ENCODE data around the gene CLEC18B. TPM values are rescaled to one million over a fixed set of nuclear protein-coding genes. Genes with fewer than 3 reads are reported as not detected.
"Not testable (repeated sequence)": the region's sequence is repeated elsewhere in the genome, so short reads cannot be mapped to it uniquely, and the experiment has no call there.

CLEC18B gene
- total RNA-seq, 5 donors from 2014 or later (not counting 1 experiment from before 2014, with no cell fraction given), result 0.79 to 6.2 (median 3.4) TPM

DNA sequence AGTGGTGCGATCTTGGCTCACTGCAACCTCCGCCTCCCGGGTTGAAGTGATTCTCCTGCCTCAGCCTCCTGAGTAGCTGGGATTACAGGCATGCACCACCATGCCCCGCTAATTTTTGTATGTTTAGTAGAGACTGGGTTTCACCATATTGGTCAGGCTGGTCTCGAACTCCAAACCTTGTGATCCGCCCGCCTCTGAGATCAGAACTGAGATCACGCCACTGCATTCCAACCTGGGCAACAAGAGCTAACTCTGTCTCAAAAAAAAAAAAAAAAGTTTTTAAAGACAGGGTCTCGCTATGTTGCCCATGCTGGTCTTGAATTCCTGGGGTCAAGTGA is 47.5 kb downstream of the CLEC18B start:
- ChIA-PET POLR2A (interaction anchor here in 1 of 2 donors (0.7 kb wide), 1 partner anchor 1360 kb away, joined by 3 read pairs; no protein-coding TSS in a partner anchor), CTCF (interaction anchor here in 1 of 2 donors (0.7 kb wide), 1 partner anchor 334 kb away, joined by 5 read pairs; no protein-coding TSS in a partner anchor)
- H3K4me1 Mint-ChIP-seq; H3K4me1 ChIP-seq (ENCODE audit: control insufficient read depth in 1 of 2, extremely low read depth in 1 of 2, insufficient read depth in 2 of 2, low read length in 2 of 2); H3K36me3 Mint-ChIP-seq; H3K27me3 Mint-ChIP-seq; H3K27ac Mint-ChIP-seq; H3K9me3 ChIP-seq; DNase-seq; H3K4me3 Mint-ChIP-seq; H3K27ac ChIP-seq (ENCODE audit: low read length); H3K9me3 Mint-ChIP-seq; H3K27me3 ChIP-seq (replicated peaks in 1 of 2; ENCODE audit: control insufficient read depth in 2 of 2, extremely low read depth in 1 of 2, insufficient read depth in 2 of 2, low read length in 1 of 2); ATAC-seq (replicated peaks in 1 of 4); H3K36me3 ChIP-seq (ENCODE audit: control insufficient read depth in 2 of 2, extremely low read depth in 1 of 2, insufficient read depth in 1 of 2, low read length in 1 of 2); H3K4me3 ChIP-seq (ENCODE audit: control insufficient read depth in 1 of 2, extremely low read depth in 1 of 2, low read length in 1 of 2): not testable (repeated sequence)
- 88% methylated on average over 8 of the region's 9 CpGs for WGBS (ENCODE audit: insufficient coverage)

DNA sequence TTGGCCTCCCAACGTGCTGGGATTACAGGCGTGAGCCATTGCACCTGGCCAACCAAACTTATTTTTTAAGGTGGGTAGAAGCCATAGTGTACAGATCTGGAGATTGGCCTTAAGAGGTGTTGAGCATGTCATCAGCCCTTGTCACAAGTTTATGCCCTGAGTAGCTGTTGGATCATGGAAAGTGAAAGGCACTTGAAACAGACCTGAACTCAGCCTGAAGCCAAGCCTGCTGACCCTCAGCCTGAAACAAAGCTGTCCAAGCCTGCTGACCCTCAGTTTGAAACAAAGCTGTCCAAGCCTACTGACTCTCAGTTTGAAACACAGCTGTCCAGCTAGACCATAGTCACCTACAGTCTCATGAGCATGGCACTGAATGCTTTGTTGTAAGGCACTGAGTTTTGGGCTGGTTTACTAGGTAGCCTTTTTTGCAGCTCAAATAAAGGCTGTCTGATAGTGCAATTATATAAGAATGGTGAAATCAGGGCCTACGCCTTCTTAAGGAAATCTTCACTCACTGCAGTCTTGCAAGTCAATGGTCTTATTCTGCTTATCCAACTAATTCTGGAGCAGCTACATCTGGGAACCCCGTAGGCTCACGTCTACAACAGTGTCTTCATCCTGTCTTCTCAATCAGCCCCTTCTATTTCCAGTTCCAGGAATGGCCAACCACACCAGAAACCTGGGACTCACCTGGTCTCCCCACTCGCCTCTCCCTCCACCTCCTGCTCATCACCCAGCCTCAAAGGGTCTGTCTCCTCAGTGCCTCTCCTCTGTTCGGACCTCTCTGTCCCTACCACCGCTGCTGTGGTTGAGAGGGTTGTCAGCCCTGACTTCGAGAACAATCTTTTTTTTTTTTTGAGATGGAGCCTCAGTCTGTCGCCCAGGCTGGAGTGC is 48.1 kb downstream of the CLEC18B start:
- DNase-seq, result no peak
- no peak overlapping the region for H3K27ac ChIP-seq (ENCODE audit: low read length)
- no peaks in the 10 kb centered on the region for H3K9me3 Mint-ChIP-seq
- peaks cover 0 to 7% of the 10 kb centered on the region in 2 experiments for H3K4me1 ChIP-seq (ENCODE audit: control insufficient read depth in 1 of 2, extremely low read depth in 1 of 2, insufficient read depth in 2 of 2, low read length in 2 of 2)
- H3K36me3 ChIP-seq (ENCODE audit: control insufficient read depth in 2 of 2, extremely low read depth in 1 of 2, insufficient read depth in 1 of 2, low read length in 1 of 2), result no peaks in the 10 kb centered on the region
- CTCF ChIA-PET, result interaction anchor here (0.5 to 0.8 kb wide), 3 partner anchors 63 to 335 kb away, joined by 3 to 5 read pairs (median 3); no protein-coding TSS in a partner anchor
- H3K4me1 Mint-ChIP-seq, result peaks cover 0 to 2% (median 2%) of the 10 kb centered on the region in 3 donors
- 86% methylated on average over 6 of the region's 10 CpGs for WGBS (ENCODE audit: insufficient coverage)
- H3K4me3 ChIP-seq (ENCODE audit: control insufficient read depth in 1 of 2, extremely low read depth in 1 of 2, low read length in 1 of 2), result no peak overlapping the region
- no peaks in the 10 kb centered on the region for H3K9me3 ChIP-seq
- POLR2A ChIA-PET, result interaction anchor here in 1 of 2 donors (0.6 kb wide), 1 partner anchor 62 kb away, joined by 3 read pairs; no protein-coding TSS in a partner anchor
- H3K27me3 Mint-ChIP-seq, result no peaks in the 10 kb centered on the region
- ATAC-seq (replicated peaks in 1 of 4), result no peak
- H3K4me3 Mint-ChIP-seq, result no peak overlapping the region
- no peak overlapping the region for H3K27ac Mint-ChIP-seq
- no peaks in the 10 kb centered on the region for H3K36me3 Mint-ChIP-seq
- no peaks in the 10 kb centered on the region for H3K27me3 ChIP-seq (replicated peaks in 1 of 2; ENCODE audit: control insufficient read depth in 2 of 2, extremely low read depth in 1 of 2, insufficient read depth in 2 of 2, low read length in 1 of 2)

DNA sequence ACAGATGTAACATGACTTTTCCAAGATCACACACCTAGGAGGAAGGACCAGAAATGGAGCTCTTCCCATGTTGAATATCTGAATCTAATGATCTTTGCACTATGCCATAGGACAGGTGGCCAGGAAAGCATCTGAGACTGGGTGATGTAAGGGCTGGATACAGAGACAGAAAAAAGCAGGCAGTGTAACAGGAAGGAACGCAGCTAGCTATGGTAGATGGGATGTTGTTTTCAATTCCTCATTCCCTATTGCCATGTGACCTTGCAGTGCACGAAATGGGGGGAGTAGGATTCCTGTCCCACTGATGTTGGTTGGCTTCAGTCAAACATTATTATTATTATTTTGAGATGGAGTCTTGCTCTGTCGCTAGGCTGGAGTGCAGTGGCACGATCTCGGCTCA is 48.9 kb downstream of the CLEC18B start:
- Histone ChIP-seq H3K27ac (ENCODE audit: low read length) (no peak overlapping the region), H3K4me1 (ENCODE audit: control insufficient read depth in 1 of 2, extremely low read depth in 1 of 2, insufficient read depth in 2 of 2, low read length in 2 of 2) (peaks cover 2 to 10% of the 10 kb centered on the region in 2 experiments), H3K27me3 (replicated peaks in 1 of 2; ENCODE audit: control insufficient read depth in 2 of 2, extremely low read depth in 1 of 2, insufficient read depth in 2 of 2, low read length in 1 of 2) (no peaks in the 10 kb centered on the region), H3K36me3 (ENCODE audit: control insufficient read depth in 2 of 2, extremely low read depth in 1 of 2, insufficient read depth in 1 of 2, low read length in 1 of 2) (no peaks in the 10 kb centered on the region), H3K9me3 (no peaks in the 10 kb centered on the region), H3K4me3 (ENCODE audit: control insufficient read depth in 1 of 2, extremely low read depth in 1 of 2, low read length in 1 of 2) (no peak overlapping the region)
- 100% methylated on average over 2 of the region's 5 CpGs for WGBS (ENCODE audit: insufficient coverage)
- Mint-ChIP-seq H3K4me1 (peaks cover 0 to 5% (median 5%) of the 10 kb centered on the region in 3 donors), H3K9me3 (no peaks in the 10 kb centered on the region), H3K27ac (no peak overlapping the region), H3K27me3 (no peaks in the 10 kb centered on the region), H3K4me3 (no peak overlapping the region), H3K36me3 (no peaks in the 10 kb centered on the region)
- ATAC-seq (replicated peaks in 1 of 4) (no peak), DNase-seq (no peak)
- CTCF ChIA-PET, result interaction anchor here in 1 of 2 donors (0.6 to 0.8 kb wide), 2 partner anchors 72 to 76 kb away, joined by 3 to 4 read pairs; no protein-coding TSS in a partner anchor
- POLR2A ChIA-PET, result no interaction called here

DNA sequence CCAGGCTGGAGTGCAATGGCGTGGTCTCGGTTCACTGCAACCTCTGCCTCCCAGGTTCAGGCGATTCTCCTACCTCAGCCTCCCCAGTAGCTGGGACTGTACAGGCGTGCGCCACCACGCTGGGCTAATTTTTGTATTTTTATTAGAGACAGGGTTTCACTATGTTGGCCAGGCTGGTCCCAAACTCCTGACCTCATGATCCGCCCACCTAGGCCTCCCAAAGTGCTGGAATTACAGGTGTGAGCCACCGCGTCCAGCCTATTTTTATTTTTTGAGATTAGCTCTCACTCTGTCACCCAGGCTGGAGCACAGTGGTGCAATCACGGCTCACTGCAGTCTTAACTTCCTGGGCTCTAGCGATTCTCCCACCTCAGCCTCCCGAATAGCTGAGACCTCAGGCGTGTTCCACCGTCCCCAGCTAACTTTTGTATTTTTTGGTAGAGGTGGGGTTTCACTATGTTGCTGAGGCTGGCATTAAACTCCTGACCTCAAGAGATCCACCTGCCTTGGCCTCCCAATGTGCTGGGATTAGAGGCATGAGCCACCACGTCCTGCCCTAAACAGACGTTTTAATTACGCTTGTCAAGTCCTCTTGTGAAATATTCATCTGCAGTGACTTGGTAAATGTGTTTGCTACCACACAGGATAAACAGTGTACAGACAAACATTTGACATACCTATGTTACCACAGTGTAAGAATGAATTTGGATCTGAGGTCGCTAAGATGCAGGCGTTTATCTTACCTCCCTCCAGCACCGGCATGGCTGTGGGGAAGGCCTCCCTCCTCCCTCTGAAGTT is 50.7 kb downstream of the CLEC18B start:
- H3K36me3 Mint-ChIP-seq; DNase-seq; H3K36me3 ChIP-seq (ENCODE audit: control insufficient read depth in 2 of 2, extremely low read depth in 1 of 2, insufficient read depth in 1 of 2, low read length in 1 of 2); H3K27me3 Mint-ChIP-seq; H3K9me3 Mint-ChIP-seq; H3K27me3 ChIP-seq (replicated peaks in 1 of 2; ENCODE audit: control insufficient read depth in 2 of 2, extremely low read depth in 1 of 2, insufficient read depth in 2 of 2, low read length in 1 of 2); H3K4me3 ChIP-seq (ENCODE audit: control insufficient read depth in 1 of 2, extremely low read depth in 1 of 2, low read length in 1 of 2); ATAC-seq (replicated peaks in 1 of 4); H3K9me3 ChIP-seq; H3K27ac ChIP-seq (ENCODE audit: low read length); CTCF ChIA-PET; H3K4me3 Mint-ChIP-seq: not testable (repeated sequence)
- POLR2A ChIA-PET, result interaction anchor here in 1 of 2 donors (0.7 kb wide), 1 partner anchor 1072 kb away, joined by 4 read pairs; no protein-coding TSS in a partner anchor
- peaks cover 7 to 18% of the 10 kb centered on the region in 2 experiments for H3K4me1 ChIP-seq (ENCODE audit: control insufficient read depth in 1 of 2, extremely low read depth in 1 of 2, insufficient read depth in 2 of 2, low read length in 2 of 2)
- 91% methylated on average over 8 of the region's 20 CpGs for WGBS (ENCODE audit: insufficient coverage)
- peak overlapping the region in 1 of 2 donors; percentile 28 for H3K27ac Mint-ChIP-seq
- H3K4me1 Mint-ChIP-seq, result peaks cover 11 to 16% (median 16%) of the 10 kb centered on the region in 3 donors

DNA sequence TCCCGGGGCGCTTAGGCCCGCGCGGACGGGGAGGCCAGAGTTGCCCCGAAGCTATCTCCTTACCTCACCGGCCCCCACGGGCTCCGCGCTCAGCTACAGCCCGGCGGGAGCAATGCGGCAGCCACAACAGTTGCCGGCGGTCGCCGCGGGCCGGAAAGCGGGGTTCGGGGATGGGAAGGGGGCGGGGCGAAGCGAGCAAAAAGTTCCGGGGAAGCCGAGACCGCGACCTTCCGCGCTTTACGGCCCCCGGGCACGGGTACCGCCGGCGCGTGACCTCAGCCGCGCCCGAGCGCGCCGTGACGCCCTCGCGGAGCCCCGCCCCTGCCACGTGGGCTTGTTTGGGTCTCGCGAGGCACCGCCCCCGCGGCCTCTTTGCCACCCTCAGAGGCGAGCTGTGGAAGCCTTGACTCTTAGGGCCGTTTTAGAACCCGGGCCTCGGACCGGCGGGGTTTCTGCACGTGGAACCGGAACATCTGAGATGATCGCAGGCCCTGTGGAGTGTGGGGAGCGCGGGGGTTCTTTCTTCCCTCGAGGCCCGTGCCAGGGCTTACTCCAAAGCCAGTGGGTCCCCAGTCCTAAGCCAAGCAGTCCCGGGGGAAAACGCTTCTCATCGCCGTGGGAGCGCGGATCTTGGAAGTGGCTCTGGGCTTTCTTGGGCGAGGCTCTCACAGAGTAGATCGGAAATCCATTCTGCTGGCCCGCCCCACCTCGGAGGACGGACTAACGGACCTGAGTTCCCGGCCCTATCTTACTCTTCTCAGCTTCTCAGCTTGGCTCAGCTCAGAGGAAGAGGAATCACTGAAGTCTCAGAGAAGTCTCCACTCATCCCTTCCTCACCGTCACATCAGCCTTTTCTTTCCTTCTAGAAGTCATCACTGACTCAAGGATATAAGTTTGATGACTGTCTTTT is 53.0 kb downstream of the CLEC18B start:
- peak; percentile 92 to 100 (median 99) for DNase-seq
- H3K9me3 ChIP-seq; H3K9me3 Mint-ChIP-seq; CTCF ChIA-PET; H3K27me3 ChIP-seq (replicated peaks in 1 of 2; ENCODE audit: control insufficient read depth in 2 of 2, extremely low read depth in 1 of 2, insufficient read depth in 2 of 2, low read length in 1 of 2); H3K27me3 Mint-ChIP-seq; H3K36me3 Mint-ChIP-seq: not testable (repeated sequence)
- POLR2A ChIA-PET, result interaction anchor here in 1 of 2 donors (0.7 kb wide), 1 partner anchor 407 kb away, joined by 4 read pairs; no protein-coding TSS in a partner anchor
- ATAC-seq (replicated peaks in 1 of 4), result peak; percentile 95 to 96 (median 96)
- Histone ChIP-seq H3K27ac (ENCODE audit: low read length) (peak overlapping the region; percentile 53), H3K36me3 (ENCODE audit: control insufficient read depth in 2 of 2, extremely low read depth in 1 of 2, insufficient read depth in 1 of 2, low read length in 1 of 2) (peaks cover 0 to 13% of the 10 kb centered on the region in 2 donors), H3K4me3 (ENCODE audit: control insufficient read depth in 1 of 2, extremely low read depth in 1 of 2, low read length in 1 of 2) (peak overlapping the region; percentile 80 to 83), H3K4me1 (ENCODE audit: control insufficient read depth in 1 of 2, extremely low read depth in 1 of 2, insufficient read depth in 2 of 2, low read length in 2 of 2) (peaks cover 7 to 18% of the 10 kb centered on the region in 2 experiments)
- under 1% methylated on average over 54 of the region's 81 CpGs for WGBS (ENCODE audit: insufficient coverage)
- peak overlapping the region; percentile 88 to 95 (median 90) for H3K4me3 Mint-ChIP-seq
- peaks cover 11 to 23% (median 18%) of the 10 kb centered on the region in 3 donors for H3K4me1 Mint-ChIP-seq
- peak overlapping the region; percentile 87 to 95 for H3K27ac Mint-ChIP-seq
